ENCODE results near the gene TSEN2. TPM values are rescaled to one million over a fixed set of nuclear protein-coding genes. Genes with fewer than 3 reads are reported as not detected.

The TSEN2 gene
- total RNA-seq, 2 donors from 2014 or later: 8.9 to 20.2 TPM

- ATAC-seq (replicated peaks): no peak
- Mint-ChIP-seq H3K27me3 (peaks cover 25% of the 10 kb centered on the region), H3K4me3 (peak overlapping the region; percentile 91), H3K27ac (peak overlapping the region; percentile 93), H3K36me3 (ENCODE audit: low read depth) (no peaks in the 10 kb centered on the region), H3K4me1 (peaks cover 49% of the 10 kb centered on the region), H3K9me3 (no peaks in the 10 kb centered on the region)
These were observed 73.3 kb downstream of the TSEN2 start for GRCh38 chr3:12557473-12558100.

- Mint-ChIP-seq H3K4me3 (peak overlapping the region; percentile 91), H3K4me1 (peaks cover 51% of the 10 kb centered on the region), H3K9me3 (no peaks in the 10 kb centered on the region), H3K27me3 (peaks cover 18% of the 10 kb centered on the region), H3K36me3 (ENCODE audit: low read depth) (no peaks in the 10 kb centered on the region), H3K27ac (peak overlapping the region; percentile 93)
- no peak for ATAC-seq (replicated peaks)
These were observed 74.4 kb downstream of the TSEN2 start for GRCh38 chr3:12558706-12559105.

DNA sequence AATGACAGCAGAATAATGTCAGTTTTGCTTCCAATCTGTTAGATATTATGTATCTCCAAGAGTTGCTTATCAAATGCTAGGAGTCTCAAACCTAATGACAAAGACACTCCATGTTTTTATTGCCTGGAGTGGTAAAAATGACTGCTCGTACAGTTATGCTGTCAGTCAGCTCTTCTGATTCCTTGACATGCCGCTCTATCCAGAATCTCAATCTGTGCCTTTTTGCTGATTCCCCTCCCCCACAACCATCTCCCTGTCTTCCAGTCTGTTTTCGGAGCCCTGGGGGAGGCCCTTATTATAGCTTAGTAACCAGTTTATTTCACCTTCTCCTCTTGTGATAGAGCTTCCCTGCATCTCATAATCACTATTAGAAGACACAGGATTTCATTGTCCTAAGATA is 75.2 kb downstream of the TSEN2 start:
- H3K36me3 Mint-ChIP-seq (ENCODE audit: low read depth): peaks cover 3% of the 10 kb centered on the region
- no peaks in the 10 kb centered on the region for H3K9me3 Mint-ChIP-seq
- peak overlapping the region; percentile 93 for H3K27ac Mint-ChIP-seq
- ATAC-seq (replicated peaks): no peak
- peaks cover 12% of the 10 kb centered on the region for H3K27me3 Mint-ChIP-seq
- peaks cover 53% of the 10 kb centered on the region for H3K4me1 Mint-ChIP-seq
- peak overlapping the region; percentile 91 for H3K4me3 Mint-ChIP-seq

DNA sequence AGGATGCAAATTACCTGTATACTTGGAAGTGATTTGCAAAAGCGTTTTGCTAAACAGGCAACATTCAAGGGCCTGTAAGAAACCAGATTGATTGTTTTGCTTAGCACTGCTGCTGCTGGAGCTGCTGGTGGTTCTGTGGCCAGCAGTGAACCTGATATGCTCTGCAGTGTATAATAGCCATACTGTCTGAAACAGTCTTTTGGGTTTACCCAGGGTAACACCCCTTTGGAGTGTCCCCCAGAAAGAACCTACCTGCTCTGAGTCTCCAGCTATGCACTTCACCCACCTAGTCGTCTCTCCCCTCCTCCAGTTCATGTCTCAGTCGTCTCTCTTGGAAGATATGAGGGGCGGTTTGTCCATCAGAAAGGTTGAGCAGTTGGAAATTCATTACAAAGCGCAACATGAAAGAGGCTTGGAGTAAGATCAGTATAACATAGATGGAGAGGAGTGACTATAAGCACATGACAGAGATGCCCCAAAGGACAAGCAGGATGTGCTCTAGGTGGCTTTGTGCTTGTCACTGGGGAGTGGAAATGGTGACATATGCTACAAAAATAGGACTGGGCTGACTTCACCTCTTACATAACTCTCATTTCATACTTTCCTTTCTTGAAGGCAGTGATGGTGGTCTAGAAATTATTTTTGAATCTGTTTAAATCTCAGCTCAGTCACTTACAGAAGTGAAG is 76.4 kb downstream of the TSEN2 start:
- H3K4me1 Mint-ChIP-seq: peaks cover 54% of the 10 kb centered on the region
- H3K27me3 Mint-ChIP-seq: peaks cover 3% of the 10 kb centered on the region
- peak overlapping the region; percentile 56 for H3K4me3 Mint-ChIP-seq
- peaks cover 13% of the 10 kb centered on the region for H3K36me3 Mint-ChIP-seq (ENCODE audit: low read depth)
- no peaks in the 10 kb centered on the region for H3K9me3 Mint-ChIP-seq
- peak overlapping the region; percentile 62 for H3K27ac Mint-ChIP-seq
- peak; percentile 60 for ATAC-seq (replicated peaks)

GRCh38 chr3:12561397-12561796 is 77.1 kb downstream of the TSEN2 start:
- H3K36me3 Mint-ChIP-seq (ENCODE audit: low read depth): peaks cover 18% of the 10 kb centered on the region
- no peaks in the 10 kb centered on the region for H3K27me3 Mint-ChIP-seq
- H3K27ac Mint-ChIP-seq: peak overlapping the region; percentile 62
- H3K9me3 Mint-ChIP-seq: no peaks in the 10 kb centered on the region
- H3K4me3 Mint-ChIP-seq: peak overlapping the region; percentile 56
- no peak for ATAC-seq (replicated peaks)
- H3K4me1 Mint-ChIP-seq: peaks cover 51% of the 10 kb centered on the region

DNA sequence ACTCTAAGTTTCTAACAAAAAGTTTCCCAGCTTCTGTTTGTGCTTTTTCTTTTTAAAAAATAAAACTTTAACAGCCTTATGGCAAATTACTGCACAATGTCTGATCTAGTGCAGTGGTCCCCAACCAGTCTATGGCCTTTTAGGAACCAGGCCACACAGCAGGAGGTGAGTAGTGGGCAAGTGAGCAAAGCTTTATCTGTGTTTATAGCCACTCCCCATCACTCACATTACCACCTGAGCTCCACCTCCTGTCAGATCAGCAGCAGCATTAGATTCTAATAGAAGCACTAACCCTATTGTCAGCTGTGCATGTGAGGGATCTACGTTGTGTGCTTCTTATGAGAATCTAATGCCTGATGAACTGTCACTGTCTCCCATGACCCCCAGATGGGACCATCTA is 78.2 kb downstream of the TSEN2 start:
- H3K36me3 Mint-ChIP-seq (ENCODE audit: low read depth): peaks cover 18% of the 10 kb centered on the region
- no peak for ATAC-seq (replicated peaks)
- no peaks in the 10 kb centered on the region for H3K27me3 Mint-ChIP-seq
- no peak overlapping the region for H3K27ac Mint-ChIP-seq
- H3K4me1 Mint-ChIP-seq: peaks cover 48% of the 10 kb centered on the region
- no peaks in the 10 kb centered on the region for H3K9me3 Mint-ChIP-seq
- no peak overlapping the region for H3K4me3 Mint-ChIP-seq

DNA sequence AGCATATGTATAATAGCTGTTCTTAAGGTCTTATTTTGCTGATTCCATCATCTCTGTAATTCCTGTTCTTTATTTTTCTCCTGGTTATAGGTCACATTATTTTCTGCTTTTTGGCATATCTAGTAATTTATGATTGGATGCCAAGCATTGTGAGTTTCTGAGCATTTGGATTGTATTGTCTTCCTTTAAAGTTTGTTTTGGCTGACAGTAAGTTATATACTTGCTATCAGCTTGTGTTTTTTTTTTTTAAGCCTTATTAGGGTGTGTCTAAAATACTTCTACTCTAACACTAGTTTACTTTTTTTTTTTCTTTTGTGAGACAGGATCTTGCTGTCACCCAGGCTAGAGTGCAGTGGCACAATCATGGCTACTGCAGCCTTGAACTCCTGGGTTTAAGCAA is 82.7 kb downstream of the TSEN2 start:
- Mint-ChIP-seq H3K27me3 (no peaks in the 10 kb centered on the region), H3K4me3 (no peak overlapping the region), H3K27ac (no peak overlapping the region), H3K4me1 (peaks cover 14% of the 10 kb centered on the region), H3K36me3 (ENCODE audit: low read depth) (peaks cover 63% of the 10 kb centered on the region), H3K9me3 (no peaks in the 10 kb centered on the region)
- no peak for ATAC-seq (replicated peaks)

- ATAC-seq (replicated peaks): no peak
- Mint-ChIP-seq H3K9me3 (no peaks in the 10 kb centered on the region), H3K27me3 (no peaks in the 10 kb centered on the region), H3K36me3 (ENCODE audit: low read depth) (peaks cover 79% of the 10 kb centered on the region), H3K4me3 (no peak overlapping the region), H3K4me1 (peaks cover 10% of the 10 kb centered on the region), H3K27ac (peak overlapping the region; percentile 66)
These were observed 84.5 kb downstream of the TSEN2 start for GRCh38 chr3:12568747-12569146.

- Mint-ChIP-seq H3K9me3 (no peaks in the 10 kb centered on the region), H3K4me3 (no peak overlapping the region), H3K27me3 (no peaks in the 10 kb centered on the region), H3K27ac (no peak overlapping the region), H3K4me1 (peaks cover 5% of the 10 kb centered on the region), H3K36me3 (ENCODE audit: low read depth) (peaks cover 84% of the 10 kb centered on the region)
- ATAC-seq (replicated peaks): no peak
These were observed 85.6 kb downstream of the TSEN2 start for GRCh38 chr3:12569836-12570235.

- H3K36me3 Mint-ChIP-seq (ENCODE audit: low read depth): peaks cover 94% of the 10 kb centered on the region
- H3K9me3 Mint-ChIP-seq: no peaks in the 10 kb centered on the region
- no peak overlapping the region for H3K27ac Mint-ChIP-seq
- no peak overlapping the region for H3K4me3 Mint-ChIP-seq
- H3K27me3 Mint-ChIP-seq: no peaks in the 10 kb centered on the region
- no peak for ATAC-seq (replicated peaks)
- H3K4me1 Mint-ChIP-seq: no peaks in the 10 kb centered on the region
These were observed 87.7 kb downstream of the TSEN2 start for GRCh38 chr3:12571986-12572385.

DNA sequence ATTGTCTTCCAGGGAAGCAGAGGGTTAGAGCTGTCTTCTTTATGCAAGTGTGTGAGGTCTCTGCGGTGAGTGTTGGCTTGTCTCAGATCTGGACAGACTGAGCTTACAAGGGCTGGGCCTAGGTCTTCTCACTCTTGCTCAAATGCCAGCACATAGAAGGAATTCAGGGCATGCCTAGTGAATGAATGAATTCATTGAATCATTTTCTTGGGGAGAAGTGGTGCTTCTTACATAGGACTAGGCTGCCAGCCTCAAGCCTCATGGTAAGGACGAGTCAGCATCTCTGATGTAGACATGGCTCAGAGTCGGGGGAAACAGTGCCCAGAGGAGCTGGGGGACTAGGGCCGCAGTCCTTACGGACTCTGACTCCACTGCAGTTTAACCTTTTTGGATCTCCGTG is 89.9 kb downstream of the TSEN2 start:
- no peak overlapping the region for H3K4me3 Mint-ChIP-seq
- peaks cover 99% of the 10 kb centered on the region for H3K36me3 Mint-ChIP-seq (ENCODE audit: low read depth)
- H3K9me3 Mint-ChIP-seq: peaks cover 4% of the 10 kb centered on the region
- peak overlapping the region; percentile 38 for H3K27ac Mint-ChIP-seq
- no peak for ATAC-seq (replicated peaks)
- no peaks in the 10 kb centered on the region for H3K4me1 Mint-ChIP-seq
- H3K27me3 Mint-ChIP-seq: no peaks in the 10 kb centered on the region

GRCh38 chr3:12574661-12575060 is 90.4 kb downstream of the TSEN2 start:
- ATAC-seq (replicated peaks): no peak

DNA sequence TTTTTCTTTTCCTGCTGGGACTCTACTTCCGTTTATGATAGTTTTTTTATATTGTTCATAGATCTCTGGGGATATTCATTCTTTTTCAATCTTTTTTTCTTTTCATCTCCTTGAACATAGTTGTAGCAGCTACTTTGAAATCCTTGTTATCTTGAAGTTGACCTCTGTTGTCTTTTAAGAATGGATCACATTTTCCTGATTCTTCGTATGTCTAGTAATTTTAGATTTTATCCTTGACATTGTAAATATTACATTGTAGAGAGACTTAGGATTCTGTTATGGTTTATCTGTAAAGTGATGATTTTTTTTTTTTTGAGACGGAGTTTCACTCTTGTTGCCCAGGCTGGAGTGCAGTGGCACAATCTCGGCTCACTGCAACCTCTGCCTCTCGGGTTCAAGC is 93.1 kb downstream of the TSEN2 start:
- no peak for ATAC-seq (replicated peaks)
- peak overlapping the region; percentile 22 for H3K27ac Mint-ChIP-seq
- no peak overlapping the region for H3K4me3 Mint-ChIP-seq
- peaks cover 94% of the 10 kb centered on the region for H3K36me3 Mint-ChIP-seq (ENCODE audit: low read depth)
- no peaks in the 10 kb centered on the region for H3K27me3 Mint-ChIP-seq
- H3K9me3 Mint-ChIP-seq: peaks cover 4% of the 10 kb centered on the region
- peaks cover 4% of the 10 kb centered on the region for H3K4me1 Mint-ChIP-seq

More at GRCh38 chr3:12574661-12575060, 90.4 kb downstream of the TSEN2 start:
- H3K9me3 Mint-ChIP-seq: peaks cover 4% of the 10 kb centered on the region
- H3K4me3 Mint-ChIP-seq: no peak overlapping the region
- H3K4me1 Mint-ChIP-seq: no peaks in the 10 kb centered on the region
- no peak overlapping the region for H3K27ac Mint-ChIP-seq
- peaks cover 99% of the 10 kb centered on the region for H3K36me3 Mint-ChIP-seq (ENCODE audit: low read depth)
- no peaks in the 10 kb centered on the region for H3K27me3 Mint-ChIP-seq

- no peak overlapping the region for H3K4me3 Mint-ChIP-seq
- H3K36me3 Mint-ChIP-seq (ENCODE audit: low read depth): peaks cover 95% of the 10 kb centered on the region
- ATAC-seq (replicated peaks): no peak
- peaks cover 4% of the 10 kb centered on the region for H3K9me3 Mint-ChIP-seq
- peaks cover 4% of the 10 kb centered on the region for H3K4me1 Mint-ChIP-seq
- H3K27me3 Mint-ChIP-seq: no peaks in the 10 kb centered on the region
- H3K27ac Mint-ChIP-seq: no peak overlapping the region
These were observed 94.5 kb downstream of the TSEN2 start for GRCh38 chr3:12578742-12579141.

- Mint-ChIP-seq H3K36me3 (ENCODE audit: low read depth) (peaks cover 95% of the 10 kb centered on the region), H3K27me3 (no peaks in the 10 kb centered on the region), H3K4me3 (no peak overlapping the region), H3K27ac (peak overlapping the region; percentile 59), H3K4me1 (peaks cover 4% of the 10 kb centered on the region), H3K9me3 (peaks cover 4% of the 10 kb centered on the region)
- ATAC-seq (replicated peaks): no peak
These were observed 95.2 kb downstream of the TSEN2 start for GRCh38 chr3:12579456-12579855.
